ENCODE data around the gene ZNF467. TPM values are rescaled to one million over a fixed set of nuclear protein-coding genes. Genes with fewer than 3 reads are reported as not detected.
A peak's percentile ranks its signal among the peaks of the same experiment; 100 is the strongest.

Gene ZNF467, protein sequence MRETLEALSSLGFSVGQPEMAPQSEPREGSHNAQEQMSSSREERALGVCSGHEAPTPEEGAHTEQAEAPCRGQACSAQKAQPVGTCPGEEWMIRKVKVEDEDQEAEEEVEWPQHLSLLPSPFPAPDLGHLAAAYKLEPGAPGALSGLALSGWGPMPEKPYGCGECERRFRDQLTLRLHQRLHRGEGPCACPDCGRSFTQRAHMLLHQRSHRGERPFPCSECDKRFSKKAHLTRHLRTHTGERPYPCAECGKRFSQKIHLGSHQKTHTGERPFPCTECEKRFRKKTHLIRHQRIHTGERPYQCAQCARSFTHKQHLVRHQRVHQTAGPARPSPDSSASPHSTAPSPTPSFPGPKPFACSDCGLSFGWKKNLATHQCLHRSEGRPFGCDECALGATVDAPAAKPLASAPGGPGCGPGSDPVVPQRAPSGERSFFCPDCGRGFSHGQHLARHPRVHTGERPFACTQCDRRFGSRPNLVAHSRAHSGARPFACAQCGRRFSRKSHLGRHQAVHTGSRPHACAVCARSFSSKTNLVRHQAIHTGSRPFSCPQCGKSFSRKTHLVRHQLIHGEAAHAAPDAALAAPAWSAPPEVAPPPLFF
- 18.1 TPM for total RNA-seq (2021; ENCODE audit: unreplicated experiment)
- 37.3 TPM for polyA plus RNA-seq (2012; ENCODE audit: insufficient read length)
- Bru-seq, nascent RNA, result percentile 48 among the genes with signal in this experiment
- percentile 50 among the genes with signal in this experiment for BruChase-seq, experiment 1, labeled RNA remaining after a 2-hour chase
- percentile 53 among the genes with signal in this experiment for BruChase-seq, experiment 2, labeled RNA remaining after a 6-hour chase
- long read RNA-seq, partial matches to known transcripts, result 1 of 36 reads
- long read RNA-seq, other reads (novel, unspliced or antisense), result 32 of 36 reads

DNA sequence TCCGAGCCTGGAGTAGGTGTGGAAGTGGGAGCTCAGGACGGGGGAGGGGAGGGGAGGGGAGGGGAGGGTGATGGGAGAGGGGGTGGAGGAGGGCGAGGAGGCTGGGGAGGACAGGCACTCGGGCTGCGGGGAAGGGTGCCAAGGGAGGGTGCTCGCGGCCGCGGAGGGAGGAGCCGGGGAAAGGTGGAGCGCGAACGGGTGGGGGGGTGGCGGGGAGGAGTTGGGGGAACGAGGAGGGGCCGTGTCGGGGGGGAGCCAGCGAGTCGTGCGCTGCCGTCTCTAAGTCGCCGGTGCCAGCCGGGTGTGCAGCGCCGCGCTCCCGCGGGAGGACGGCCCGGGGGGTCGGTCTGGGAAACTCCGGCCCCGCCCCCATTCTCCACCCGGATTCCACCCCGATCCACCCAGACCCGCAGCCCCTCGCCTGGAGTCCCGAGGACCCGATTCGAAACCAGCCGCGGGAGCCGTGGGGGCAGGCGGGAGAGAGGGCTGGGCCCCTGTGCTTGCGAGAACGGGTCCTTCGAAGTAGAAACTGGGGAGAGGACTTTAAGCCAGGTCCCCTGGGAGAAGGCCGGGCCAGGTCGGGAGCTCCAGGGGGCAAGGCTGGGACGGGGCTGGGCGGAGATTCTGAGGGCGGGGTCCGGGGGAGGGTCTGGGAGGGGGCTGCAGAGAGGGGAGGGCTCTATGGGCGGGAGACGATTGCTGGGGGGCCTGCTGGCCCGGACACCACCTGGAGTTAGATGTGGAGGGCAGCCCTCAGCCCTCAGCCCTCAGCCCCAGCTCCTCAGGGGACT lies at the start of gene ZNF467:
Gene ZNF467, minus strand, starts transcription at position 143 of the 791 bp plus-strand sequence. CDS start 2,556 bp downstream, outside the sequence.
- no peaks in the 10 kb centered on the region; the same call in 1 of the 2 replicates for H3K36me3 ChIP-seq (ENCODE audit: control insufficient read depth, insufficient read depth, low read length)
- H3K27me3 ChIP-seq (ENCODE audit: control insufficient read depth, insufficient read depth, low read length), result no peaks in the 10 kb centered on the region
- ChIA-PET POLR2A (no interaction called here), CTCF (interaction anchor here (0.7 kb wide), 1 partner anchor 17 kb away, joined by 3 read pairs; no protein-coding TSS in a partner anchor)
- no TSS peak for BruUV-seq (replicated peaks)
- peak within 1 kb of the TSS; percentile 51; the same call in 1 of the 2 replicates for H3K27ac ChIP-seq (ENCODE audit: low read length)
- DNase-seq (ENCODE audit: low read depth, low spot score) (no peak), ATAC-seq (no peak)
- intact Hi-C loops (cut with micrococcal nuclease; ENCODE audit: unreplicated experiment) (no loop called here), in situ Hi-C loops (cut with HindIII; ENCODE audit: low pct_unique_long_range_greater_than_20kb, low sequenced_read_pairs) (no loop called here)
- H3K9me3 ChIP-seq (ENCODE audit: control insufficient read depth, insufficient read depth, low read depth, low read length), result no peaks in the 10 kb centered on the region
- peak within 1 kb of the TSS; percentile 51 to 61 for H3K4me3 ChIP-seq (ENCODE audit: low read depth in 2 of 2, low read length in 2 of 2)
- TF ChIP-seq, protein P1, sequence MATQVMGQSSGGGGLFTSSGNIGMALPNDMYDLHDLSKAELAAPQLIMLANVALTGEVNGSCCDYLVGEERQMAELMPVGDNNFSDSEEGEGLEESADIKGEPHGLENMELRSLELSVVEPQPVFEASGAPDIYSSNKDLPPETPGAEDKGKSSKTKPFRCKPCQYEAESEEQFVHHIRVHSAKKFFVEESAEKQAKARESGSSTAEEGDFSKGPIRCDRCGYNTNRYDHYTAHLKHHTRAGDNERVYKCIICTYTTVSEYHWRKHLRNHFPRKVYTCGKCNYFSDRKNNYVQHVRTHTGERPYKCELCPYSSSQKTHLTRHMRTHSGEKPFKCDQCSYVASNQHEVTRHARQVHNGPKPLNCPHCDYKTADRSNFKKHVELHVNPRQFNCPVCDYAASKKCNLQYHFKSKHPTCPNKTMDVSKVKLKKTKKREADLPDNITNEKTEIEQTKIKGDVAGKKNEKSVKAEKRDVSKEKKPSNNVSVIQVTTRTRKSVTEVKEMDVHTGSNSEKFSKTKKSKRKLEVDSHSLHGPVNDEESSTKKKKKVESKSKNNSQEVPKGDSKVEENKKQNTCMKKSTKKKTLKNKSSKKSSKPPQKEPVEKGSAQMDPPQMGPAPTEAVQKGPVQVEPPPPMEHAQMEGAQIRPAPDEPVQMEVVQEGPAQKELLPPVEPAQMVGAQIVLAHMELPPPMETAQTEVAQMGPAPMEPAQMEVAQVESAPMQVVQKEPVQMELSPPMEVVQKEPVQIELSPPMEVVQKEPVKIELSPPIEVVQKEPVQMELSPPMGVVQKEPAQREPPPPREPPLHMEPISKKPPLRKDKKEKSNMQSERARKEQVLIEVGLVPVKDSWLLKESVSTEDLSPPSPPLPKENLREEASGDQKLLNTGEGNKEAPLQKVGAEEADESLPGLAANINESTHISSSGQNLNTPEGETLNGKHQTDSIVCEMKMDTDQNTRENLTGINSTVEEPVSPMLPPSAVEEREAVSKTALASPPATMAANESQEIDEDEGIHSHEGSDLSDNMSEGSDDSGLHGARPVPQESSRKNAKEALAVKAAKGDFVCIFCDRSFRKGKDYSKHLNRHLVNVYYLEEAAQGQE (IDR thresholded peaks at IDR 0.05; ENCODE audit: insufficient read depth in 1 of 2, low read depth in 2 of 2, low read length in 1 of 2), result no peak
- TF ChIP-seq TCF7L2 (IDR thresholded peaks at IDR 0.05; ENCODE audit: low read depth, low read length), result no peak
- H3K4me1 ChIP-seq (ENCODE audit: control insufficient read depth, insufficient read depth, low read length), result peaks cover 12% of the 10 kb centered on the region

DNA sequence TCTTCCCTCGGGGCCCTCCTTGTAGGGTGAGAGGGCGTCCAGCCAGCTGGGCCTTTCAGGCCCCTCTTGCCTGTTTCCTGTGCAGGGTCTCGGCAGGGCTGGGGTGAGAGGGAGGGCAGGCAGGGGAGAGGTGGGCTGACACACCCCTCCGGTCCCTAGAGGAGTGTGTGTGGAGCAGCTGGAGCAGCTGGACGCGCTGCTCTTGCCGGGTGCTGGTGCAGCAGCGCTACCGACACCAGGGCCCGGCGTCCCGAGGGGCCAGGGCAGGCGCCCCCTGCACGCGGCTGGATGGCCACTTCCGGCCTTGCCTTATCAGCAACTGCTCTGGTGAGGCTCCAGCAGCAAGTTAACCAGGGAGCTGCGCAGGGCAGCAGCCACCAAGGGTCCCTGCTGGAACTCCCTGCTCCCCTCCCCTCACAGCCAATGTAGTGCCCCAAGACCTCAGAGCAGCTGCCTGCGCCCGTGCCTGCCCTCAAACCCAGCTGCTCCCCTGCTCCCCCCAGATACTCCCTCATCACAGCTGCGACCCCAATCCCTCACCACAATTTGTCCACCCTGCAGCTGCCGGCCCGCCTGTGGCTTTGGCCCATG lies 49.1 kb upstream of the ZNF467 start:
- Histone ChIP-seq H3K4me1 (ENCODE audit: control insufficient read depth, insufficient read depth, low read length) (no peaks in the 10 kb centered on the region), H3K36me3 (ENCODE audit: control insufficient read depth, insufficient read depth, low read length) (no peaks in the 10 kb centered on the region), H3K4me3 (ENCODE audit: low read depth in 2 of 2, low read length in 2 of 2) (no peak overlapping the region), H3K9me3 (ENCODE audit: control insufficient read depth, insufficient read depth, low read depth, low read length) (no peaks in the 10 kb centered on the region), H3K27ac (ENCODE audit: low read length) (no peak overlapping the region), H3K27me3 (ENCODE audit: control insufficient read depth, insufficient read depth, low read length) (no peaks in the 10 kb centered on the region)
- DNase-seq (ENCODE audit: low read depth, low spot score) (no peak), ATAC-seq (no peak)
- intact Hi-C loops (cut with micrococcal nuclease; ENCODE audit: unreplicated experiment) (no loop called here), in situ Hi-C loops (cut with HindIII; ENCODE audit: low pct_unique_long_range_greater_than_20kb, low sequenced_read_pairs) (no loop called here)
- TF ChIP-seq POLR2AphosphoS5 (IDR thresholded peaks at IDR 0.05; ENCODE audit: low read depth, low read length), result no peak
- no peak for TF ChIP-seq SIN3A (IDR thresholded peaks at IDR 0.05; ENCODE audit: borderline replicate concordance, insufficient read depth, low read depth, low read length)
- TF ChIP-seq, protein P1 (IDR thresholded peaks at IDR 0.05; ENCODE audit: insufficient read depth in 1 of 2, low read depth in 2 of 2, low read length in 1 of 2), result no peak
- no peak for TF ChIP-seq TCF7L2 (IDR thresholded peaks at IDR 0.05; ENCODE audit: low read depth, low read length)
- TF ChIP-seq, protein P2, sequence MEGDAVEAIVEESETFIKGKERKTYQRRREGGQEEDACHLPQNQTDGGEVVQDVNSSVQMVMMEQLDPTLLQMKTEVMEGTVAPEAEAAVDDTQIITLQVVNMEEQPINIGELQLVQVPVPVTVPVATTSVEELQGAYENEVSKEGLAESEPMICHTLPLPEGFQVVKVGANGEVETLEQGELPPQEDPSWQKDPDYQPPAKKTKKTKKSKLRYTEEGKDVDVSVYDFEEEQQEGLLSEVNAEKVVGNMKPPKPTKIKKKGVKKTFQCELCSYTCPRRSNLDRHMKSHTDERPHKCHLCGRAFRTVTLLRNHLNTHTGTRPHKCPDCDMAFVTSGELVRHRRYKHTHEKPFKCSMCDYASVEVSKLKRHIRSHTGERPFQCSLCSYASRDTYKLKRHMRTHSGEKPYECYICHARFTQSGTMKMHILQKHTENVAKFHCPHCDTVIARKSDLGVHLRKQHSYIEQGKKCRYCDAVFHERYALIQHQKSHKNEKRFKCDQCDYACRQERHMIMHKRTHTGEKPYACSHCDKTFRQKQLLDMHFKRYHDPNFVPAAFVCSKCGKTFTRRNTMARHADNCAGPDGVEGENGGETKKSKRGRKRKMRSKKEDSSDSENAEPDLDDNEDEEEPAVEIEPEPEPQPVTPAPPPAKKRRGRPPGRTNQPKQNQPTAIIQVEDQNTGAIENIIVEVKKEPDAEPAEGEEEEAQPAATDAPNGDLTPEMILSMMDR (IDR thresholded peaks at IDR 0.05), result no peak
- ChIA-PET POLR2A (no interaction called here), CTCF (no interaction called here)
- BruUV-seq (replicated peaks), result no TSS peak

Data from Panc1 (cell line).